GM12875 (cell line): ENCODE results near the gene CCDC180.
"Not testable (repeated sequence)": the region's sequence is repeated elsewhere in the genome, so short reads cannot be mapped to it uniquely, and the experiment has no call there.

Source experiments
- H3K4me3 ChIP-seq: one replicate; pipeline ENCODE4 v1.5.1; 2011; ENCODE audit warnings: low read depth, low read length, control low read depth
- TF ChIP-seq, protein P1 (sequence below): IDR thresholded peaks from 2 replicates; pipeline ENCODE4 v1.5.1; 2011; ENCODE audit warnings: low read depth, mild to moderate bottlenecking, control low read depth, inconsistent platforms, low read length, moderate library complexity, borderline replicate concordance; ENCODE audit not compliant: insufficient read depth

The CCDC180 gene

DNA sequence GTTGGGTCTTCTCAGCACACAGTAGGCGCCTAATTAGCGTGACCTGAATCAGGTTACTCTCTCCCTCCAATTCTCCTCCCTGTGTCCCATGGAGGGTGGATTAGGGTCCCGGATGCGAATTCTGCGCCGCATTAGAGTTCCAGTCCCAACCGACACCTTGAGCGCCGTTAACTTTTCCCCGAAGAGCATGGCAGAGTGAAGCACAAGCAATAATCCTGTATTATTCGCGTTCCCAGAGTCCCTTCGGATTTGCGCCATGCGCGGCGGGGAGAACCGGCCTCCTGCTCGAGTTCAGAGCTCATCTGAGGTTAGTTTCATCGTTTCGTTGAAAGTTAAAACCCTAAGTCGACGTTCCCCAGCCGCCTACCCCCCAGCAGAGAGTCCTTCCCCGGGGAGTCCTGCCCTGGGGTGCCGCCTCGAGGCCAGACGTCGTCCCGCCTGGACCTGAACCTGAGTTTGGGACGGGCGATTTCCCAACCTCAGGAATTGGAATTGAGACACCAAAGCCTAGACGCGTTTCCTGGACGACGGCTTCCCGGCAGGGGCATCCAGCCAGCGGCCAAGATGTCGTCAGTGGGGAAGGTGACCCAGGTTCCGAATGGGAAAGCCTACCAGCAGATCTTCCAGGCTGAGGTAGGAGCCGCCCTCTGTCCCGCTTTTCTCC, at the start of gene CCDC180:
Gene CCDC180 (plus strand): TSS at position 160 of the 664 bp plus-strand sequence. CDS start 405 bp downstream, at position 565.
- H3K4me3 ChIP-seq = no peak within 1 kb of the TSS
- TF ChIP-seq, protein P1, sequence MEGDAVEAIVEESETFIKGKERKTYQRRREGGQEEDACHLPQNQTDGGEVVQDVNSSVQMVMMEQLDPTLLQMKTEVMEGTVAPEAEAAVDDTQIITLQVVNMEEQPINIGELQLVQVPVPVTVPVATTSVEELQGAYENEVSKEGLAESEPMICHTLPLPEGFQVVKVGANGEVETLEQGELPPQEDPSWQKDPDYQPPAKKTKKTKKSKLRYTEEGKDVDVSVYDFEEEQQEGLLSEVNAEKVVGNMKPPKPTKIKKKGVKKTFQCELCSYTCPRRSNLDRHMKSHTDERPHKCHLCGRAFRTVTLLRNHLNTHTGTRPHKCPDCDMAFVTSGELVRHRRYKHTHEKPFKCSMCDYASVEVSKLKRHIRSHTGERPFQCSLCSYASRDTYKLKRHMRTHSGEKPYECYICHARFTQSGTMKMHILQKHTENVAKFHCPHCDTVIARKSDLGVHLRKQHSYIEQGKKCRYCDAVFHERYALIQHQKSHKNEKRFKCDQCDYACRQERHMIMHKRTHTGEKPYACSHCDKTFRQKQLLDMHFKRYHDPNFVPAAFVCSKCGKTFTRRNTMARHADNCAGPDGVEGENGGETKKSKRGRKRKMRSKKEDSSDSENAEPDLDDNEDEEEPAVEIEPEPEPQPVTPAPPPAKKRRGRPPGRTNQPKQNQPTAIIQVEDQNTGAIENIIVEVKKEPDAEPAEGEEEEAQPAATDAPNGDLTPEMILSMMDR = no peak

DNA sequence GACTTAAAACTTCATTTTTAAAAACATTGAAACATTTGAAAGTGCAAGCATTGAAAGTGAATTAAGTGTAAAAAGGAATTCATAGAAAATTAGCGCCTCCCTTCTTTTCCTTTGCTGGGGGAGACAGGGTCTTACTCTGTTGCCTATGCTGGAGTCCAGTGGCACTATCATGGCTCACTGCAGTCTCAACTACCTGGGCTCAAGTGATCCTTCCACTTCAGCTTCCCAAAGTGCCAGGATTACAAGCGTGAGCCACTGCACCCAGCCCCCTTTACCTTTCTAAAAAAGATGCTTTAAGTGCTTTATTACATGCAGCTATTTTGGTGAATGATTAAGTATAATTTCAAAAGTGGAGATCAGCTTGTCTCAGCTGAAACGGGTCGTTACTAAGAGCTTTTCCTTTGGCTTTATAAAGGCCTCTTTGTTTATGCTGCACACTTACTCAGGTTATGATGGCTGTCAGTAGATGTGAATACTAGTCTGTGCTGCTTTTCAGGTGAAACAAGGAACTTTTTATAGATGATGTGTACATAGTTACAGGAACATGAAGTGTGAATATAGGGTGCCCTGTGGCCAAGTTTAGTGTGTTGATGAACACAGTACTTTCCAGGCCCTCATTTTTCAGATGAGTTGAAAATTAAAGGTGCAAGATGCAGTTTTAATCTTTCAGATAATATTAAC, 47.5 kb upstream of the CCDC180 start:
- not testable (repeated sequence) for H3K4me3 ChIP-seq

DNA sequence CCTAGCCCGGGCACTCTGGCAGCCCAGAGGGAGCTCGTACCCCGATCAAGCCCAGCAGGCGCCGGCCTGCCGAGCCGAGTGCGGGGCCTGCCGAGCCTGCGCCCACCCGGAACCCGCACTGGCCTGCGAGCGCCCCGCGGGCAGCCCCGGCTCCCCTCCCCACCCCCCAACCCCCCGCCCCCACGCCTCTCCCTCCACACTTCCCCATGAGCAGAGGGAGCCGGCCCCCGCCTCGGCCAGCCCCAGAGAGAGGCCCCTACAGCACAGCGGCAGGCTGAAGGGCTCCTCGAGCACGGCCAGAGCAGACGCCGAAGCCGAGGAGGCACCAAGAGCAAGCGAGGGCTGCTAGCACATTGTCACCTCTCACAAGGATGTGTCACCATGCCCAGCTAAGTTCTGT, 36.2 kb upstream of the CCDC180 start:
- H3K4me3 ChIP-seq = no peak overlapping the region

DNA sequence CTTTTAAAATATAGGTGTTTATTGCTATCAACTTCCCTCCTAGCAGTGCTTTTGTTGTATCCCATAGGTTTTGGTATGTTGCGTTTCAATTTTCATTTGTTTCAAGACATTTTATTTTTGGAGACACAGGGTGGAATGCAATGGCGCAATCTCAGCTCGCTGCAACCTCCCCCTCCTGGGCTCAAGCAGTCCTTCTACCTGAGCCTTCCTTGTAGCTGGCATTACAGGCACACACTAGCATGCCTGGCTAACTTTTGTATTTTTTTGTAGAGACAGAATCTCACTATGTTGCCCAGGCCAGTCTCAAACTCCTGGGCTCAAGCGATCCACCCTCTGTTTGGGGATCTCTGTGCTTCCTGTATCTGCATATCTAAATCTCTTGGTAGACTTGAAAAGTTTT, 35.4 kb upstream of the CCDC180 start:
- TF ChIP-seq, protein P1 = no peak
- H3K4me3 ChIP-seq = no peak overlapping the region

More for the DNA sequence above, 36.2 kb upstream of the CCDC180 start:
- TF ChIP-seq, protein P1 = no peak

DNA sequence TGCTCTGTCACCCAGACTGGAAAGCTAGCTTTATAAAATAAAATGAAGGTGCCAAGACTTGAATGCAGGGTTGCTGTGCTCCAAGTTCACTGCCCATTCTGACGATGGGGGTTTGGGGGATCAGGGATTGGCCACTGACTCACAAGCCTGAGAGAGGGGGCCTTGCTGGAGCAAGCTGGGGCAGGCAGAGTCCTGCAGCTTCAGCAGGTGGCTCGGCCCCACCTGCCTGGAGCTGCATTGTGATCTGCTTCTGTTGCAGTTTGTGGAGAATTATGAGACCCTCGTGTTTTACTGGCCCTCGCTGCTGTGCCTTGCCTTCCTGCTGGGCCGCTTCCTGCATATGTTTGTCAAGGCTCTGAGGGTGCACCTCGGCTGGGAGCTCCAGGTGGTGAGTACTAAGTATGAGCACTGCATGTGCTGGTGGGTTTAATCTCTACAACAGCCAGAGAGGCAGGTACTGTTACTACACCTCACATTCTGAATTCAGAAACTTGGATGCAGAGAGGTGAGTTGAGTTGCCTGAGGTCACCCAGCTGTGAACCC, 31.1 kb upstream of the CCDC180 start:
- no peak overlapping the region for H3K4me3 ChIP-seq
- TF ChIP-seq, protein P1 = no peak

DNA sequence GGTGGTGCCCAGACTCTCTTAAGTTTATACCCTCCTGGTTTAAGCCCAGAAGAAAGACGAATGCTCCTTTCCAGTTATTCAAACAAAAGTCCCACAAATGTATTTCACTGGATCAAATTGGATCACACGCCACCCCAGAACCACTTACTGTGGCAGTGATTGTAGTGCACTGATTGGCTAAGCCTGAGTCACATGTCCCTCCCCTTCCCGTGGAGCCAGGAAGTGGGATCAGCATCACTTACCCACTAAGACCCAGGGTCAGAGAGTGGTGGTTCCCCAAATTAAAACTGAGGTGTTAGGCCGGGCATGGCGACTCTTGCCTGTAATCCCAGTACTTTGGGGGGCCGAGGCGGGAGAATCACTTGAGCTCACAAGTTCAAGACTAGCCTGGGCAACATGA, 29.5 kb upstream of the CCDC180 start:
- TF ChIP-seq, protein P1 = no peak
- H3K4me3 ChIP-seq = no peak overlapping the region

DNA sequence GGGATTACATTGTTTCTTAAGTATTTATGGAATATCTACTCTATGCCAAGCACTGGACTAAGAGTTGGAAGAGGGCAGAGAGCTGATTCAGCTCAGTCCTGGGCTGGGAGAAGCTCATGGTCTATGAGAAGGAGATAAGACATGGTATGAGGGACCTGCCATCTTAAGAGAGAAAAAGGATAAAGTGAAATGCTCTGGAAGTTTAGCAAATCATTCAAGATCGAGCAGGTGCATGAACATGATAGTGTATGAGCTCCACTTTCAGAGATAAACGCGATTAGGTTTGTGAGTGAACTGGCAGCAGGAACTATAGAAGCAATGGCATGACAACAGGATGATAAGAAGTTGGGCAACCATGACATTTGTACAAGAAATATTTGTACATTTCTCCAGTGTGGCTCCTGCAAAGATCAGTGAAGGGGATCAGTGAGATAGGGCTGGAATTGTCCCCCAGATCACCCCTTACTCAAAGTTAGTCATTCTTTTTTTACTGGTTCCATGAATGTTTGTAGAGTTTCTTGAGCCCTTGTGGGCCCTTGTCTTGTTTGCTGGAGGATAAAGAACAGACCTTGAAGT, 26.6 kb upstream of the CCDC180 start:
- TF ChIP-seq, protein P1 = no peak
- H3K4me3 ChIP-seq = no peak overlapping the region
